ENCODE results near the gene IL1RL1.

The IL1RL1 gene

GRCh38 chr2:102376052-102376591 lies 64.8 kb downstream of the IL1RL1 start:
- no peak for DNase-seq

- no peak for DNase-seq
Observed at GRCh38 chr2:102383722-102384121, 72.4 kb downstream of the IL1RL1 start.

DNA sequence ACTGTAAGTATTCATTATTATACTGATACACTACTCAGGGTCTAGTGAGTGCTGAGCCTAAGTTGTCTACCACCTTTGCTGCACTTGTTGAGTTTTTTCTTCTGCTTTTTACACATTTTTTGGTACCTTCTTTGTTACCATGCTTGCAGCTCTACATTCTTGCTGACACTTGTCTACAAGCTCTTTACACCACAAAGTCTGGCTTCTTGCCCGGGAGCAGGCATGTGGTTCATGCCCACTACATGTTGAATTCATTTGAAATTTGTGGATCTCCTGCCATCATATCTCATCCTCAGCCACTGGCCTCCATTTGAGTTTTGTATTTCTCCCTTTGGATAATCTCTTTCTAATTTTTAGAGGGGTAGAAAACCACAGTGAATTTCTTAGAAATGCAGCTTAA lies 74.2 kb downstream of the IL1RL1 start:
- no peak for DNase-seq

DNA sequence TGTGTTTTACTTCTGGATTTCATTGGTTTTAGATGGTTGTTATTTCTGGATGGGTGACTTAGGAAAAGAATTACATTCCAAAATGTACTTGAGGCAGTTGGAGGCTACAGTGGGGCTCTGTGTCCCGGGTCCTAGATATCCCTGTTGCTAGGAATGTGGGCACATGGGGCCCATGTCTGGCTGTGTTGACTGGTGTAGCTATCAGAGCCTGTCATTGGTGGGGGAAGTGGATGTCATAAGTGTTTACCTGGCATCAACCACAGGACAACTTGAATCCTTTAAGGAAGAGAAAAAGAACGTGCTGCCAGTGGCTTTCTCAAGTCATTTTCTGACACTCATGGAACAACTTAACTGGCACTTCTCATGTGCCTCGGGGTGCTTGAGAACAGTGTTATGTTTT lies 74.6 kb downstream of the IL1RL1 start:
- DNase-seq, result no peak

DNA sequence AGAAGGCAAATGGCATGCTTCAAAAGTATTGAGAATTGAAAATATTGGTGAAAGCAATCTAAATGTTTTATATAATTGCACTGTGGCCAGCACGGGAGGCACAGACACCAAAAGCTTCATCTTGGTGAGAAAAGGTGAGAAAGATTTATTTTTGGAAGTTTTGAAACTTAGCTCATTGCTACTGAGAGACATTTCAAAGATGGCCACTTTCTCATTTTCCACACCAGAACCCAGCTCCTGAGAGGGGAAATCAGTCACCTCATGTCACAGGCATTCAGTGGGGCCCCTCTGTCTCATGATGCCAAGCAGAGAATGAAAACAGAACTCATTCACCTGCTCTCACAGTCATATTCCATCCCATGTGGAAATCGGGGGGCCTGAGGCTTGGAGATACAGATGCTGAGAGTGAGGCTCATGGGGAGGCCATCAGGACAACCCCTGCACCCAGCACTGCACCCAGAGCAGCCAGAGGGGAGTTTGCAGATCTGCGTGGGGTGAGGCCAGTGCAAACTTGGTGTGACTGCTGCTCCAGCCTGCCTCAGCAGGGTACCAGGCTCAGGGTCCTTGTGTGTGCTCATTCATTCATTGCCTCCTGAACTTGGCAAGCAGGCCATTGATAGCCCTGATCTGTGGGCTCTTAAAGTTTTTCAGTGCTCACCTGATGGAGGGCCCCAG lies 75.6 kb downstream of the IL1RL1 start:
- DNase-seq, result no peak

DNA sequence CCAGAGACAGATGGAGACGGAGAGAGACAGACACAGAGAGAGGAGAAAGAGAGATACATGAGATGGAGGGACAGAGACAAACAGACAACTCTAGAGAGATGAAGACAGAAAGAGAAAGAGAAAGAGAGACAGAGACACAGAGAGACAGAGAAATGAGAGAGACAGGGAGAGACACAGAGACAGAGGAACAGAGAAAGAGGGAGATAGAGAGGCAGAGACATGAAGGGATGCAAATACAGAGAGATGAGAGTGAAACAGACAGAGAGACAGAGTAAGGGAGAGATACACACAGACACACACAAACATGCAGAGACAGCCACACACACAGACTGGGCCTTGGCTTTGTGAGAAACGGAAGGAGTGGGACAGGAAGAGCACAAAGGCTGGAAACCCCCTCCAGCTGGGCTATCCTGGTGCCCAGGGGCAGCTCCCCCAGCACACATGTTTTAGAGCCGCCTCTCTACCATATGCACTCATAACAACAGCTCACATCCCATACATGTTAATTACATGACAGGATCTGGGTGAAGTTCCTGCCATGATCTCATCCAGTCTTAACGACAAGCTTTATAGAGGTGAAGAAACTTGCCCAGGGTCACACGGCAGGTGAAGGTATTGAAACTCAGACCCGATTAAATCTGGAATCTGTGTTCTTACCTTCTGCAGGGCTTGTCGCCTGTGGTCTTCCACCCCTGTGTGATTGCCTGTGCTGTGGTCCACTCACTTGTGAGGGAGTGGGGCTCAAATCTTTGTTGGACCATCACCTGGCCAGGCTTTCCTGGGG lies 76.6 kb downstream of the IL1RL1 start:
- no peak for DNase-seq

DNA sequence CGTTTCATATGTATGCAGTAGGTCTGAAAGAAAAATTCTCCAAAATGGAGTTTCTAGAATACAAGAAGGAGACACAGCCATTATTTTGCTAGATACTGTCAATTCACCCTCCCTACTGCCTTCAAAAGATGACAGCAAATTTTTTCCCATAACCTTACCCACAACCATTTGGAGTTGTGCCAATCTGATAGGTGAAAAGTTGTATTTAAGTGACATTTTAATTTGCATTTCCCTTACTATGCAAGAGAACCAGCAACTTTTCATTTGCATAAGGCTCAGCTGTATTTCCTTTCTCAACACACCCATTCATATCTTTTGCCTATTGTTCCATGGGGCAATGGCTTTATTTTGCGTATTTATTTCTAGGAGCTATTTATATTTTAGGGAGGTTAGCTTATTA lies 80.2 kb downstream of the IL1RL1 start:
- DNase-seq, result no peak

- no peak for DNase-seq
Observed at GRCh38 chr2:102392096-102392495, 80.7 kb downstream of the IL1RL1 start.

- DNase-seq, result no peak
Observed at GRCh38 chr2:102392942-102393341, 81.6 kb downstream of the IL1RL1 start.

- DNase-seq, result no peak
Observed at GRCh38 chr2:102396012-102396411, 84.6 kb downstream of the IL1RL1 start.

DNA sequence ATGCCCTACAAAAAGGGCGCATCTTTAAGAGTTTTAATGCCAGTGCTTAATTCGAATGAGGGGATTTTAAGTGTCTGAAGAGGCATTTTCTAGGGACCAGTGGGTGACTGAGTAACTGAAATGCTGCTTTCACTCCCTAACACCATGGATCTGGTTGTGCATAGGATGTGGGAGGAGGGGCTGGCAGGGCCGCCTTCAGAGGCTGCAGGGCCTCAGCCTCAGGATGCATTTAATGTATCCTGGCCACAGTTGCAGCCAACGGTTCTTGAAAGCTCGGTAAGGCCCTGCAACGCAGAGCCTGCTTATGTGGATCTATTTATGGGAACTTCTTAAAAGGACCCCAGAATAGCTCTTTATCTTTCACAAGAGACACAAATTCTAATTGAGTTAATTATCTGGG lies 85.8 kb downstream of the IL1RL1 start:
- DNase-seq, result no peak

DNA sequence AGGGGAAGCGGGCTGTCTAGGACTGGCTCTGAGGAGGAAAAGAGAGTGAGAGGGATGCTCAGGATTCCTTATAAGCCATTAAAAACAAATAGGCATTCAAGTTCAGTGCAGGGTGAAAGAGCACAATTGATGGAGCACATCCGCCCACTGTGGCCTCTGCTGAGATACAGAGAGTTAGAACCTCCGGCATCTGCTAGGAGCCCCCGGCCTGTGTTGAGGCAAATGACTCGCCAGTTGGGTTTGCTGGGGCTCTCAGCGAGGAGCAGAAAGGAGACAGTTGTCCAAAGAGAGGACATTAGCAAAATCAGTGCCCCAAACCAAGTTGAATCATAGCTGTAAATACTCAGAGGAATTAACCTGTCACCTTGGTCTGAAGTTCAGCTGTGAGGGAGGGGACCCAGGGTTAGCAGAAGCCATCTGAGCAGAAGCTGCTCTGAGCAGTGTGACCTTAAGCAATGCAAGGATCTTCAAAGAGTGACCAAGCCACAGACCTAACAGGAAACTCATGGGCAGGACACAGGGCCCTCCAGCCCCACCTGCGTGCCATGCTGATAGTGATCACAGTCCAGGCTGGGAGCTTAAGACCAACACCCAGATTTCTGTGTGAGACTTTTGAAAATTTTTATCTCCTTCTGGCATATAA lies 88.3 kb downstream of the IL1RL1 start:
- no peak for DNase-seq

- DNase-seq, result no peak
Observed at GRCh38 chr2:102401456-102401855, 90.1 kb downstream of the IL1RL1 start.
